ENCODE results near the gene ITGAD.
"Not testable (repeated sequence)": the region's sequence is repeated elsewhere in the genome, so short reads cannot be mapped to it uniquely, and the experiment has no call there.

ITGAD gene

DNA sequence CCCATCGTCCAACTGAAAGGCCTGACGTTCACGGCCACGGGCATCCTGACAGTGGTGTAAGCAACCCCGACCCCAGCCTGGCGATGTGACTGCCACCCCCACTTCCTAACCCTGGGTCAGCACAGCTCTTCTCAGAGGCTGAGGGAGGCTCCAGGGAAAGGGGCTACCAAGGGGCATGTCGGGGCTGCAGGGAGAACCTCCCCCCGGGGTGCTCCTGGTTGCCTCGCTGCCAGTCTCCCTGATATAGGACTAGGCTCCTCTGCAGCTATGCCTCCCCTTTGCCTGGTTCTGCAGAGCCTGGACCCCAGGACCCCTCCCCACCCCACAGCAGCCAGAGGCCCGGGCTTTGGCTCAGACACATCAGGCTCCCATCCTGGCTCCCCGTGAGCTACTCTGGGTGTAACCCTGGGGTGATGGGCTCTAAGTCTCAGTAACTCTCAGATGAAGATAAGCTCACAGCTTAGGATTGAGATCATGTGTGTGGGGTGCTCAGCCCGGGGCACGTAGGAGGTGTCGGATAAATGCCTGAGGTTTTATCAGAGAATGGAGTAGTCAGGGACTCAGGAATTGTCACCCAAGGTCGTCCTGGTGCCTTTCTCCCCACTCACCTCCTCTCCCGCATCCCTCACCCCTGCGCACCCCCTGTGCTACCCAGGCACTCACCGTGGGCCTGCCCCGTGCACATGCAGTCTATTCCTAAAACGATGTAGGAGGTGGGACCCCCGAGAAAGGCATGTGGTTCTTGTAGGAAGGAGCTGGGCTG is 10.6 kb downstream of the ITGAD start:
- DNase-seq (ENCODE audit: extremely low read depth in 1 of 2, low read depth in 1 of 2) = no peak

DNA sequence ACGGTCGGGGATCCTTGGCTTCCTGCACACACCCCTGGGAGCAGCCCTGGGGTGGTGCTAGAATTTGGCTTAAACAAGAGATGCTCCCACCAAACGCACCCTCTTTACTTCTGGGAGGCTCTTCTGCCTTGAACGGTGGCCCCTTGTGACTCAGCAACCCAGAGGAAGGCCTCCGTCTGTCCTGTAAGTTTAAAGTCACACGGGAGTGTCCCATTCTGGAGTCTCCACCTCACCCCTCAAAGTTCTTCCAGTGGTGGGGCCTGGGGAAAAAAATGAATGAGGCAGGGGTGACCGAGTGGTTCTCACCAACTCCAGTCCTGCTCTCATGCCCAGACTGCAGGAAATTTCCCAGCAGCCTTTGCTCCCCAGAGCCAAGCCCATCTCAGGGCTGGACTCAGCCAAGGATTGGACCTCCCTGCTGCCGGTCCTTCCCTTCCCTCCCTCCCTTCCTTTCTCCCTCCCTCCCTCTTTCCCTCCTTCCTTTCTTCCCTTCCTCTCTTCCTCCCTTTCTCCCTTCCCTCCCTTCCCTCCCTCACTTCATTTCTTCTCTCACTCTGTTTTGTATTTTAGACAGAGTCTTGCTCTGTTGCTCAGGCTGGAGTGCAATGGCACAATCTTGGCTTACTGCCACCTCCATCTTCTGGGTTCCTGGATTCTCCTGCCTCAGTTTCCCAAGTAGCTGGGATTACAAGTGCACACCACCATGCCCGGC is 11.4 kb downstream of the ITGAD start:
- DNase-seq (ENCODE audit: extremely low read depth in 1 of 2, low read depth in 1 of 2) = no peak

DNA sequence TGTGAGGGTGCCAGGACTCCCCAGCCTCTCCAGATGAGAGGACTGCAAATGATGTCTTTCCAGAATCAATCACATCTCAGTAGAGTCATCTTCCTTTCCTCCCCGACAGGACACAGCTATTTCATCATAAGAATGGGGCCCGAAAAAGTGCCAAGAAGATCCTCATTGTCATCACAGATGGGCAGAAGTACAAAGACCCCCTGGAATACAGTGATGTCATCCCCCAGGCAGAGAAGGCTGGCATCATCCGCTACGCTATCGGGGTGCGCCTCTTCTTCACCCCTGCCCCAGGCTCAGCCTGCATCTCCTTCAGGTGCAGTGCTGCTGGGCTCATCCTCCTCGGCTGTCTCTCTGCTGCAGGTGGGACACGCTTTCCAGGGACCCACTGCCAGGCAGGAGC is 14.3 kb downstream of the ITGAD start:
- DNase-seq (ENCODE audit: extremely low read depth in 1 of 2, low read depth in 1 of 2) = no peak

DNA sequence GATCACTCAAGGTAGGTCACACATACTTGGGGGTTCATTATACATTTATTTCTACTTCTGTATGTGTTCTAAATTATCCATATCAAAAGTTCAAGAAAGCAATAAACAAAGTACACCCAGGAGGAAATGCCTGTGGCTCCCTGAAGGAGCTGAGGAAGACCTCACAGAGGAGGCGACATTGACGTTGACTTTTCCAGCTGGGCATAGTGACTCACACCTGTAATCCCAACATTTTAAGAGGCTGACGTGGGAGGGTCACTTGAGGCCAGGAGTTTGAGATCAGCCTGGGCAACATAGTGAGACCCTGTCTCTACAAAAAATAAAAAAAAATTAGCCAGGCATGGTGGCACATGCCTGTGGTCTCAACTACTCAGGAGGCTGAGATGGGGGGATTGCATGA is 16.3 kb downstream of the ITGAD start:
- no peak for DNase-seq (ENCODE audit: extremely low read depth in 1 of 2, low read depth in 1 of 2)

DNA sequence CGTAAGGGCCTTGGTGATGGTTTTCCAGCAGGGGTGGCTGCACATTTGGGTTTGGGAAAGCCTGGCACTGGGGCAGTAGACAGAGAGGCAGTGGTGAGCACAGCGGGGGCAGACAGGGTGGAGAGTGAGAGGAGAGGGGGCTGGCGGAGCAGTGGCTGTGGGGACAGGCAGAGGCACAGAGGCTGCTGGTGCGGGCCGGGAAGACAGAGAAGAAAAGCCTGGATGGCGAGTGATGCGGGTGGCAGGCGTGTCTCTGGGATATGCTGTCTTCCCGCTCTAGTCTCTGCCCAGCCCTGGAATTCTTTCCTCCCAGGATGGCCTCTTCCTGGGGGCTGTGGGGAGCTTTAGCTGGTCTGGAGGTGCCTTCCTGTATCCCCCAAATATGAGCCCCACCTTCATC is 16.9 kb downstream of the ITGAD start:
- DNase-seq (ENCODE audit: extremely low read depth in 1 of 2, low read depth in 1 of 2) = no peak

DNA sequence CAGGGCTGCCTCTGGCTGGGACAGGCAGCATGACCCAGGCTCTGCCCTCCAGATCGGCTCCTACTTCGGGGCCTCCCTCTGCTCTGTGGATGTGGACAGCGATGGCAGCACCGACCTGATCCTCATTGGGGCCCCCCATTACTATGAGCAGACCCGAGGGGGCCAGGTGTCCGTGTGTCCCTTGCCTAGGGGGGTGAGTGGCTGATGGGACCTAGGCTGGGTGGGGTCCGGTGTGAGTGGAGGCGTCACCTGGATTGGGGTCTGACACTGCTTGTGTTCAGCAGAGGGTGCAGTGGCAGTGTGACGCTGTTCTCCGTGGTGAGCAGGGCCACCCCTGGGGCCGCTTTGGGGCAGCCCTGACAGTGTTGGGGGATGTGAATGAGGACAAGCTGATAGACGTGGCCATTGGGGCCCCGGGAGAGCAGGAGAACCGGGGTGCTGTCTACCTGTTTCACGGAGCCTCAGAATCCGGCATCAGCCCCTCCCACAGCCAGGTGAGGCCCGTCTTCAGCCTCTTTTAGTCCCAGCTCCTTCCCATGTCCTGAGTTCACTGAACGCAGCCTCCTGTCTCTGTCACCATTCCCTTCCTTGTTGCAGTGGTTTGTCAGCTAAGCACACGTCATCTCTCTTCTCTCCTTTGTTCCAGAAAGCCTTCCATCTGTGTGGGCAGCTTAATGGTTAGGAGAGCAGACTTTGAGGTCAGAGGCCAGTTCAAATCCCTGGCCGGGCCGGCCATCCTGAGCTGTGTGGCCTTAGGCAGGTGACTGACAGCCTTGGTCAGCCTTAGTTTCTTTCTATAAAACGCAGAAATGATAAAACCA is 18.1 kb downstream of the ITGAD start:
- no peak for DNase-seq (ENCODE audit: extremely low read depth in 1 of 2, low read depth in 1 of 2)

DNA sequence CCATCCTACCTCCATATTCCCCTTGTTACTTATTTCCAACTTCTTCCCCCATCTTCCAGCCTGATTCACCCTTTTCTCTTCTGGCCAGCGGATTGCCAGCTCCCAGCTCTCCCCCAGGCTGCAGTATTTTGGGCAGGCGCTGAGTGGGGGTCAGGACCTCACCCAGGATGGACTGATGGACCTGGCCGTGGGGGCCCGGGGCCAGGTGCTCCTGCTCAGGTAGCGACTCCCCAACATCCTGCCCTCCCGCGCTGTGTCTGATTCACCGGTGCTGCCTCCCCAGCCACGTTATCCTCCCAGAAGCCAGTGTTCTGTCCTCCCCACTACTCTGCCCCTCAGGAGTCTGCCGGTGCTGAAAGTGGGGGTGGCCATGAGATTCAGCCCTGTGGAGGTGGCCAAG is 19.6 kb downstream of the ITGAD start:
- no peak for DNase-seq (ENCODE audit: extremely low read depth in 1 of 2, low read depth in 1 of 2)

DNA sequence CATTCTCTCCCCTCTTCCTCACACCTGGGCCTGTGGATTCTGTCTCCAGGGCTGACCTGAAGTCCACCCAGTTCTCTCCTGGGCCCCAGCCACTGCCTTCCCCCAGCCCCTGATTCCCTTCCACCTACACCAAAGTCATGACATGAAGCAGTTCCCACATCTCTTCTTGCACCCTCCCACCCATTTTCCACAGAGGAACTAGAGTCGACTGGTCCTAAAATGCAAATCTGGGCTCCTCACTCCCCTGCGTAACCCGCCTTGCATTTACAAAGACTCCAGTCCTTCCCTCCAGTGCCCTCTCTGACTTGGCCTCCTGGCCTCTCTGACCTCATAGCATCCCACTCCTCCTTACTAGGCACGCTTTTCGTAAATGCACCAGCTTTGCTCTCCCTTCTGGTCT is 20.2 kb downstream of the ITGAD start:
- no peak for DNase-seq (ENCODE audit: extremely low read depth in 1 of 2, low read depth in 1 of 2)

DNA sequence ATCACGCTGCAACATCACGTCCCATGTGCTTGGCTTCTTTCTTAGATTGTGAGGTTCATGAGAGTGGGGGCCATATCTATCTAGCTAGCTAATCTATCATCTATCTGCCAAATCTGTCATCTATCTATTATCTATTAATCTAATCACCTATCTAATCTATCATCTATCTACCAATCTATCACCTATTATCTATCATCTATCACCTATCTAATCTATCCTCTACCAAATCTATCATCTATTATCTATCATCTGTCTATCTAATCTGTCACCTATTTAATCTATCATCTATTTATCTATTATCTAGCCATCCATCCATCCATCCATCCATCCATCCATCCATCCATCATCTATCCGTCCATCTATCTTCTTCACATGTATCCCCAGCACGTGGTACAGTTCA is 20.8 kb downstream of the ITGAD start:
- no peak for DNase-seq (ENCODE audit: extremely low read depth in 1 of 2, low read depth in 1 of 2)

DNA sequence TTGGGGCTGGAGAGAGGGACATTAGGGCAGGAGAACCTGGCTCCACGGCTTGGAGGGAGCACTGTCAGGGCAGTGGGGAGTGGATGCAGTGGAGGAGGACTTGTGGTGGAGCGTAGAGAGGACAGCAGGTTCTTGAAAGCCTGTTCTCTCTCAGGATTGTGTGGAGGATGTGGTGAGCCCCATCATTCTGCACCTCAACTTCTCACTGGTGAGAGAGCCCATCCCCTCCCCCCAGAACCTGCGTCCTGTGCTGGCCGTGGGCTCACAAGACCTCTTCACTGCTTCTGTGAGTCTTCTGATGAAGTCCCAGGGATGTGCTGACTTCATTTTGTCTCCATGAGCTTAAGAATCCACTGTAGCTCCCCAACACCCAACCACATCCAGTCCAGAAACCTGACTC is 21.6 kb downstream of the ITGAD start:
- no peak for DNase-seq (ENCODE audit: extremely low read depth in 1 of 2, low read depth in 1 of 2)

DNA sequence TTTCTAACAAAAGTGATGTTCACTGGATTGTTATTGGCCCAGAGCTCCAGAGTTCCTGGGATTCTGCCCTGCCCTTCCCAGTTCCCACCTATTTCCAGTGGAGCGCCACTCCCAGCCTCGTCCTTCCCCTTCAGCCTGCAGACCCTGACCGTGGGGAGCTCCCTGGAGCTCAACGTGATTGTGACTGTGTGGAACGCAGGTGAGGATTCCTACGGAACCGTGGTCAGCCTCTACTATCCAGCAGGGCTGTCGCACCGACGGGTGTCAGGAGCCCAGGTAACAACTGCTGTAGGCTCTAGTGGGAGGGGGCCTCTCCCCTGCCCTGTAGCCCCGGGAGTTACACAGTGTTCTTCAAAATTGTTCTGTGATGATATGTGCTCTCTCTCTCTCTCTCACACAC is 23.2 kb downstream of the ITGAD start:
- DNase-seq (ENCODE audit: extremely low read depth in 1 of 2, low read depth in 1 of 2) = no peak

DNA sequence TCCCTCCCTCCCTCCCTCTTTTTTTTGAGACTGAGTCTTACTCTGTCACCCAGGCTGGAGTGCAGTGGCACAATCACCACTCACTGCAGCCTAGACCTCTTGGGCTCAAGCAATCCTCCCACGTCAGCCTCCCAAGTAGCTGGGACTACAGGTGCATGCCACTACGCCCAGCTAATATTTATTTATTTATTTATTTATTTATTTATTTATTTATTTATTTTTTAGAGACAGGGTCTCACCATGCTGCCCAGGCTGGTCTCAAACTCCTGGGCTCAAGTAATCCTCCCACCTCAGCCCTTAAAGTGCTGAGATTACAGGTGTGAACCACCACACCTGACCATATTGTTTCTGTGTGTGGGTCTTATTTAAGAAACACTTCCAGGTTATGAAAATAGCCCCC is 23.9 kb downstream of the ITGAD start:
- not testable (repeated sequence) for DNase-seq (ENCODE audit: extremely low read depth in 1 of 2, low read depth in 1 of 2)

DNA sequence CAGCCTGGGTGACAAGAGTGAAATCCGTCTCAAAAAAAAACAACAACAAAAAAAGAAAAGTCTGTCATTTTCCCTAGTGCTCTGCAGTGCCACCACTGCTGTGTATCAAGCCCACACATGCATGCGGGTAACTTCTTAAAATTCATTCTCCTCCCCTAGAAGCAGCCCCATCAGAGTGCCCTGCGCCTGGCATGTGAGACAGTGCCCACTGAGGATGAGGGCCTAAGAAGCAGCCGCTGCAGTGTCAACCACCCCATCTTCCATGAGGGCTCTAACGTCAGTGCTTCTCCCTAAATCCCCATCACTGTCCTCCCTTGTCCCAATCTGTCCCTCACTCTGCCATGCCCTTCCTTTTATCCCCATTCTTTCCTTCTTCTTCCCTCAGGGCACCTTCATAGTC is 24.8 kb downstream of the ITGAD start:
- DNase-seq (ENCODE audit: extremely low read depth in 1 of 2, low read depth in 1 of 2) = no peak

DNA sequence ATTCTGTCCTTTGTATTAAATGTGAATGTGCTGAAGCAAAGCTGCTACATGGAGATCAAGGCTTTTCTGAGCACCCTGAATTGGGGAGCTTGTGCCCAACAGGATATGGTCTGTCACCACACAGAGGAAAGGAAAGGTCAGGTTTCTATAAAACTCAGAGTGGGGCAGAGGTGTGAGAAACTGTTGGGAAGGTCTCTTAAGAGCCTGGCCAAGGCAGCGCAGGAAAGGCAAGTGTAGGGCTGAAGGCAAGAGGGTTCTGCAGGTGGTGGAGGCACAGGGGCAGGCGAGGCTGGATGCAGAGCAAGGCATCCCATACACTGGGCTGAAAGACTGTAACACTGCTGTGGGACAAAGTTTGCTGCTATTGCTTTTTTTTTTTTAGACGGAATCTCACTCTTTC is 26.9 kb downstream of the ITGAD start:
- no peak for DNase-seq (ENCODE audit: extremely low read depth in 1 of 2, low read depth in 1 of 2)

DNA sequence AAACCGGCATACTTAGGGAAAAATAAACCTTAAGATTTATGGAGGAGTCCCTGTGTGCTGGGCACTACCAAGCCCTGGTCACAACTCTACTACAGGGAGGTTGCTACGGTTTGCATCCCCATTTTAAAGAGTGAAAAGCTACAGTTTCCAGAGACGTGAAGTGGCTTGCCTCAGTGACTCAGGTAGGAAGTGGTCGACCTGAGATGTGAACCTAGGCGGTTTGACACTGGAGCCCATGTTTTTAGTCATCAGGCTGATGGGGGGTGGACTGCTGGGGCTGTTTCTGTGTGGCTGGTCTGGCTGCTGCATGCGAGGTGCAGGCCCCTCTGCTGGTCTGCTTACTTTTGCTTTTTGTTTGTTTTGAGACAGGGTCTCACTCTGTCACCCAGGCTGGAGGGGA is 28.5 kb downstream of the ITGAD start:
- peak; percentile 52 to 79 for DNase-seq (ENCODE audit: extremely low read depth in 1 of 2, low read depth in 1 of 2)

DNA sequence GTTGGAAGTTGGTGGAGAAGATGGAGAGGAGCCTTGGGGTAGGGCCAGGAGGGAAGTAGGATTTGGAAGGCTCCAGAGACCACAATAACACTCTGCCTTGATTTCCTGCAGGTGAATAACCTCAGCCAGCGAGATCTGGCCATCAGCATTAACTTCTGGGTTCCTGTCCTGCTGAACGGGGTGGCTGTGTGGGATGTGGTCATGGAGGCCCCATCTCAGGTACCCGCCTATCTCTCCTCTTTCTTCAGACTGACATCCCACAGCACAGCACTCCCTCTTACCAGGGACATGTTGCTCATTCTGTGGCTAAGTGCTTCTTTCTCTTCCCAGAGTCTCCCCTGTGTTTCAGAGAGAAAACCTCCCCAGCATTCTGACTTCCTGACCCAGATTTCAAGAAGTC is 30.1 kb downstream of the ITGAD start:
- no peak for DNase-seq (ENCODE audit: extremely low read depth in 1 of 2, low read depth in 1 of 2)

DNA sequence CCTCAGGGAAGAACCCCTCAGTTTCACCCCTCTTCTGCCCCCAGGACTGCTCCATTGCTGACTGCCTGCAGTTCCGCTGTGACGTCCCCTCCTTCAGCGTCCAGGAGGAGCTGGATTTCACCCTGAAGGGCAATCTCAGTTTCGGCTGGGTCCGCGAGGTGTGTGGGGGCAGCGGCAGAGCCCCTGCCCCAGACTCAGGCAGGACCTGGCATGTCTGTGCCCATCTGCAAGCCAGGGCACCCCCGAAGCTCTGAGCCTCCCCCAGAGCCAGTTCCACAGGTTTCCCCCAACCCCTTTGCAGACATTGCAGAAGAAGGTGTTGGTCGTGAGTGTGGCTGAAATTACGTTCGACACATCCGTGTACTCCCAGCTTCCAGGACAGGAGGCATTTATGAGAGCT is 30.7 kb downstream of the ITGAD start:
- DNase-seq (ENCODE audit: extremely low read depth in 1 of 2, low read depth in 1 of 2) = no peak

DNA sequence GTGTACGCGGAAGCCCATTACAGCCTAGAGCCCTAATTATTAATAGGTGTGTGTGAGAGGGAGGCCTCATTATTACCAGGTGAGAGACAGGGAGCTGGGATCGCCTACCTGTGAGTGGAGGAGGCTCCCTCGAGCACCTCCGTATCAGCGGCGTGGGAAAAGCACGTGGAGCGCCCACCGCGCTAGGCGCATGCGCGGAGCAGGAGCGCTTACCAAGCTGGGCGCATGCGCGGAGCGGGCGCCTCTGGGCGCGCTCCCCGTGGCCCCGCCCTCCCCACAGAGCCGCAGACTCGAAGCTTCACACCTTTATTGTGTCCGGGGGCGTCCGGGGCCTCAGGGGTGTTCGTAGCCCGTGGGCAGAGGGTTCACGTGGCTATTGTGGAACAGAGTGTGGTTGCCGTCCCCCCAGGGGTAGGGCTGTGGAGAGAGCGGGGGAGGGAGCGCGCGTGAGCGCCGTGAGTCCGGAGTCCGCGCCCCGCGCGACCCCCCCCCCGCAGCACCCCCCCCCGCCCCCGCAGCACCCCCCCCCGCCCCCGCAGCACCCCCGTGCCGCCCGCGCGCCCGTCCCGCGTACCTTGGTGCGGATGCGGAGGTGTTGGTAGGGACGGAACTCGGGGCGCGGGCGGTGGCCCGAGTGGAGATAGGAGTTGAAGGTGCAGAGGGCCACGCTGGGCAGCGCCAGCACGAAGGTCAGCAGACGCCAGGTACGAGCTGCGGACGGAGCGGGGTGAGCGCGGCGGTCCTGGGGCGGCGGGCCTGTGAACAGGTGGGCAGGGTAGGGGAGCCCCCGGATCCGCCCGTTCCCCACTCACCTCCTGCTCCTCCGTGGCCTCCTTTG is 34.5 kb downstream of the ITGAD start:
- DNase-seq (ENCODE audit: extremely low read depth in 1 of 2, low read depth in 1 of 2) = peak in 1 of 2 donors; percentile 48

DNA sequence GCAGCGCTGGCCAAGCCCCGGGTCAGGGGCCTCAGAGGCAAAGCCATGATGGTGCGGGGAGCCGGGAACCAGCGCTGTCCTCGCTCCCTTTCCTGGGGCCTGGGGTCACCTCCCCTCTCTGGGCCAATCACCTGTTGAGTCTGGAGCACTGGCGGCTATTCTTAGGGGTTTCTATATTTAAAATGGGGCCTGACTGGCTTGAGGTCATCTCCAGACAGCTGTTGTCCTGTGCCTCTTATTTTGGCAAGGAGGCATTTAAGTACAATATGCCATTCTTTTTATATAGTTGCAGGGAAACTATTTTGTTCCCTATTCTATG is 35.1 kb downstream of the ITGAD start, which contains the start of gene COX6A2:
Gene COX6A2, minus strand, starts transcription at position 82 of the 319 bp plus-strand sequence. Its CDS starts 35 bp downstream, at position 47.
- no peak for DNase-seq (ENCODE audit: extremely low read depth in 1 of 2, low read depth in 1 of 2)

DNA sequence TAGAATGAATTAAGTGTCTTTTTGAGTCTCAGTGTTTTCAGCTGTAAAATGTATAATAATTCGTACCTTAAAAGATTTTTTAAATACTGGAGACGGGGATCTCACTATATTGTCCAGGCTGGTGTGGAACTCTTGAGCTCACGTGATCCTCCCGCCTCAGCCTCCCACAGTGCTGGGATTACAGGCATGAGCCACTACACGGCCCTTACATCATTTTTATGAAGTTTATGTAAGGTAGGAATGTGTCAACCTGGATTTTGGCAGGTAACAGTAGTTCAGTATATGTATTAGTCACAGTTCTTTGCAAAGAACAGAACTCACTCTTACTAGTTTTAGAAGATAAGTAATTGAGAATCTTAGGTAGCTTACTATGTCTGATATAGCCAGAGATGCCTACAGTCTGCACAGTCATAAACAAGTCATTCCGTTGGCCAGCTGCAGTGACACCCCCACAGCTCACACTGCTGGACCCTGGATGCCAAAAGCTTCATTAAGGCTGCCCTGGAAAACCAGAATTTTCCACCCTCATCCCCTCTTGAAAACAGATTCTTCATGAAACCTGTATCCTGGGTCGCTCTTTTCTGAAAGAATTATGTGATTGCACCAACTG is 35.6 kb downstream of the ITGAD start:
- DNase-seq (ENCODE audit: extremely low read depth in 1 of 2, low read depth in 1 of 2) = no peak

Data from stimulated activated CD8-positive, alpha-beta memory T cell treated with anti-CD3 and anti-CD28 coated beads, Interleukin-7, amount 100 ng/mL, for 48 hours (primary cell).